ENCODE measurements around the gene ESRRA. TPM values are rescaled to one million over a fixed set of nuclear protein-coding genes. Genes with fewer than 3 reads are reported as not detected.

ESRRA gene
- total and polyA plus RNA-seq, 9 of the 15 experiments (the other 6 are each of a cell fraction or from before 2014, with no cell fraction given): 0.27 to 89.7 (median 23.7) TPM

DNA sequence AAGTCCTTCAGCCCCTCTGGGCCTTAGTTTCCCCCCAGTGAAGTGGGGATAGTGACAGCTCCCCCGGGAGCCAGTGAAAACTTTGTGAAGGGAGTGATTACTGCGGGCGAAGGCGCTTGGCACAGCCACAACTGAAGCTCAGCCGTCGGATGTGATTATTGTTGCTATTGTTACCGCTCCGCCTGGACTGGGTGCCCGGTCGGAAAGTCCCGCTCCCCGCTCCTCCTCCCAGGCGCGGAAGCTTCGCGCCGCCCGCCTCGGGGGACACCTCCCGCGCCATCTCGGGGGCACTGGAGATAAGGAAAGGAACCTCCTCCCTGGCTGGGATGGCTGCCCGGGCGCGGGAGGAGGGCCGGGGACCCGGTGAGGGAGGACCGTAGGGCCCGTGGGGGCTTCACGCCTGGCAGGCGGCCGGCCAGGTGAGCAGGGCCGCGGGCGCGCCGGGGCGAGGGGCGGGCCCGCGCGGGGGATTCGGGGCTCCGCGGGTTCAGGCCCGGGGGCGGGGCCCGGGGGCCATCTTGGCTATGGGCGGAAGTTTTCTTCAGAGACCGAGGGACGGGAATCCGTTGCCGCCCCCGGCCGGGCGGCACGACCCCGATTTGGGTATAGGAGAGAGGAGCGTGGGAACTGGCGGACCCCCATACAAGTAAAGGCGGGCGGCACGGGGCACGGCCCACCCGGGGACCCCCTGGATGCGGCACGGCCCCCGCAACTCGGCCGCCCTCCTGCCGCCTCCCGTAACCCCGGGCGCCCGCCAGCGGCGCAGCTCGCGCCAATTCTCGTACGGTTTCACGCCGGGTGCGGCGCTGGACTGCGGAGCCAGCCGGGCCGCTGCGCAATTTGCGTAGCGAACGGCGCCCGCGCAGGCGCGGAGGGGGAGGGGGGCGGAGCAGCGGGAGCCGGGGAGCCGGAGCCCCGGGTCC, 20.1 kb upstream of the ESRRA start, which contains the start of gene GPR137 (continued):
- TF ChIP-seq, protein P1, sequence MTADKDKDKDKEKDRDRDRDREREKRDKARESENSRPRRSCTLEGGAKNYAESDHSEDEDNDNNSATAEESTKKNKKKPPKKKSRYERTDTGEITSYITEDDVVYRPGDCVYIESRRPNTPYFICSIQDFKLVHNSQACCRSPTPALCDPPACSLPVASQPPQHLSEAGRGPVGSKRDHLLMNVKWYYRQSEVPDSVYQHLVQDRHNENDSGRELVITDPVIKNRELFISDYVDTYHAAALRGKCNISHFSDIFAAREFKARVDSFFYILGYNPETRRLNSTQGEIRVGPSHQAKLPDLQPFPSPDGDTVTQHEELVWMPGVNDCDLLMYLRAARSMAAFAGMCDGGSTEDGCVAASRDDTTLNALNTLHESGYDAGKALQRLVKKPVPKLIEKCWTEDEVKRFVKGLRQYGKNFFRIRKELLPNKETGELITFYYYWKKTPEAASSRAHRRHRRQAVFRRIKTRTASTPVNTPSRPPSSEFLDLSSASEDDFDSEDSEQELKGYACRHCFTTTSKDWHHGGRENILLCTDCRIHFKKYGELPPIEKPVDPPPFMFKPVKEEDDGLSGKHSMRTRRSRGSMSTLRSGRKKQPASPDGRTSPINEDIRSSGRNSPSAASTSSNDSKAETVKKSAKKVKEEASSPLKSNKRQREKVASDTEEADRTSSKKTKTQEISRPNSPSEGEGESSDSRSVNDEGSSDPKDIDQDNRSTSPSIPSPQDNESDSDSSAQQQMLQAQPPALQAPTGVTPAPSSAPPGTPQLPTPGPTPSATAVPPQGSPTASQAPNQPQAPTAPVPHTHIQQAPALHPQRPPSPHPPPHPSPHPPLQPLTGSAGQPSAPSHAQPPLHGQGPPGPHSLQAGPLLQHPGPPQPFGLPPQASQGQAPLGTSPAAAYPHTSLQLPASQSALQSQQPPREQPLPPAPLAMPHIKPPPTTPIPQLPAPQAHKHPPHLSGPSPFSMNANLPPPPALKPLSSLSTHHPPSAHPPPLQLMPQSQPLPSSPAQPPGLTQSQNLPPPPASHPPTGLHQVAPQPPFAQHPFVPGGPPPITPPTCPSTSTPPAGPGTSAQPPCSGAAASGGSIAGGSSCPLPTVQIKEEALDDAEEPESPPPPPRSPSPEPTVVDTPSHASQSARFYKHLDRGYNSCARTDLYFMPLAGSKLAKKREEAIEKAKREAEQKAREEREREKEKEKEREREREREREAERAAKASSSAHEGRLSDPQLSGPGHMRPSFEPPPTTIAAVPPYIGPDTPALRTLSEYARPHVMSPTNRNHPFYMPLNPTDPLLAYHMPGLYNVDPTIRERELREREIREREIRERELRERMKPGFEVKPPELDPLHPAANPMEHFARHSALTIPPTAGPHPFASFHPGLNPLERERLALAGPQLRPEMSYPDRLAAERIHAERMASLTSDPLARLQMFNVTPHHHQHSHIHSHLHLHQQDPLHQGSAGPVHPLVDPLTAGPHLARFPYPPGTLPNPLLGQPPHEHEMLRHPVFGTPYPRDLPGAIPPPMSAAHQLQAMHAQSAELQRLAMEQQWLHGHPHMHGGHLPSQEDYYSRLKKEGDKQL (CRISPR knock-in tag; IDR thresholded peaks at IDR 0.05; ENCODE audit: borderline replicate concordance): no peak
- TF ChIP-seq CCNT2 (IDR thresholded peaks at IDR 0.05; ENCODE audit: borderline replicate concordance, extremely low read depth, insufficient read length, low read depth, low read length): peak; percentile 63
- peak; percentile 81 for TF ChIP-seq POLR2G (IDR thresholded peaks at IDR 0.05; ENCODE audit: low read depth, low read length)
- no peak for TF ChIP-seq POLR3A (IDR thresholded peaks at IDR 0.05; ENCODE audit: borderline replicate concordance, extremely low read depth, insufficient read depth, insufficient read length)
- TF ChIP-seq, protein P2, sequence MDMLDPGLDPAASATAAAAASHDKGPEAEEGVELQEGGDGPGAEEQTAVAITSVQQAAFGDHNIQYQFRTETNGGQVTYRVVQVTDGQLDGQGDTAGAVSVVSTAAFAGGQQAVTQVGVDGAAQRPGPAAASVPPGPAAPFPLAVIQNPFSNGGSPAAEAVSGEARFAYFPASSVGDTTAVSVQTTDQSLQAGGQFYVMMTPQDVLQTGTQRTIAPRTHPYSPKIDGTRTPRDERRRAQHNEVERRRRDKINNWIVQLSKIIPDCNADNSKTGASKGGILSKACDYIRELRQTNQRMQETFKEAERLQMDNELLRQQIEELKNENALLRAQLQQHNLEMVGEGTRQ (CRISPR knock-in tag; IDR thresholded peaks at IDR 0.05): no peak
- no peak for TF ChIP-seq TAF1 (IDR thresholded peaks at IDR 0.05; ENCODE audit: control insufficient read depth, extremely low read depth, insufficient read depth, low read length, severe bottlenecking)
- TF ChIP-seq, protein P3, sequence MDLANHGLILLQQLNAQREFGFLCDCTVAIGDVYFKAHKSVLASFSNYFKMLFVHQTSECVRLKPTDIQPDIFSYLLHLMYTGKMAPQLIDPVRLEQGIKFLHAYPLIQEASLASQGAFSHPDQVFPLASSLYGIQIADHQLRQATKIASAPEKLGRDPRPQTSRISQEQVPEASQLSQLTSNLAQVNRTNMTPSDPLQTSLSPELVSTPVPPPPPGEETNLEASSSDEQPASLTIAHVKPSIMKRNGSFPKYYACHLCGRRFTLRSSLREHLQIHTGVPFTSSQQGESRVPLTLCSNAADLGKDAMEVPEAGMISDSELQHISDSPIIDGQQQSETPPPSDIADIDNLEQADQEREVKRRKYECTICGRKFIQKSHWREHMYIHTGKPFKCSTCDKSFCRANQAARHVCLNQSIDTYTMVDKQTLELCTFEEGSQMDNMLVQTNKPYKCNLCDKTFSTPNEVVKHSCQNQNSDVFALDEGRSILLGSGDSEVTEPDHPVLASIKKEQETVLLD (IDR thresholded peaks at IDR 0.05): 0 out of 2 replicates have a peak, but pooled peaks have one; percentile 38
- no peak for TF ChIP-seq ZNF311 (CRISPR knock-in tag; IDR thresholded peaks at IDR 0.05)
- peak; percentile 46 for TF ChIP-seq FOSL1 (tag; conservative IDR thresholded peaks at IDR 0.05)
- no peak for TF ChIP-seq KDM1A (IDR thresholded peaks at IDR 0.05)
- TF ChIP-seq COPS2 (conservative IDR thresholded peaks at IDR 0.05): no peak
- TF ChIP-seq CHD2 (IDR thresholded peaks at IDR 0.05; ENCODE audit: low read depth, low read length): no peak
- TF ChIP-seq, protein P4, sequence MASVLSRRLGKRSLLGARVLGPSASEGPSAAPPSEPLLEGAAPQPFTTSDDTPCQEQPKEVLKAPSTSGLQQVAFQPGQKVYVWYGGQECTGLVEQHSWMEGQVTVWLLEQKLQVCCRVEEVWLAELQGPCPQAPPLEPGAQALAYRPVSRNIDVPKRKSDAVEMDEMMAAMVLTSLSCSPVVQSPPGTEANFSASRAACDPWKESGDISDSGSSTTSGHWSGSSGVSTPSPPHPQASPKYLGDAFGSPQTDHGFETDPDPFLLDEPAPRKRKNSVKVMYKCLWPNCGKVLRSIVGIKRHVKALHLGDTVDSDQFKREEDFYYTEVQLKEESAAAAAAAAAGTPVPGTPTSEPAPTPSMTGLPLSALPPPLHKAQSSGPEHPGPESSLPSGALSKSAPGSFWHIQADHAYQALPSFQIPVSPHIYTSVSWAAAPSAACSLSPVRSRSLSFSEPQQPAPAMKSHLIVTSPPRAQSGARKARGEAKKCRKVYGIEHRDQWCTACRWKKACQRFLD (CRISPR knock-in tag; IDR thresholded peaks at IDR 0.05): no peak
- no peak for TF ChIP-seq CBX5 (IDR thresholded peaks at IDR 0.05; ENCODE audit: borderline replicate concordance, low read depth)
- no peak for TF ChIP-seq NFE2L1 (tag; IDR thresholded peaks at IDR 0.05; ENCODE audit: borderline replicate concordance, low read depth)
